Pulmonary artery endothelial cell (primary cell): ENCODE data around the gene HFE. TPM values are rescaled to one million over a fixed set of nuclear protein-coding genes. Genes with fewer than 3 reads are reported as not detected.

Experiments
- DNase-seq: peaks from one replicate; pipeline ENCODE4 v3.0.0-alpha.2; 2011; ENCODE audit warnings: low read depth, low spot score
- total RNA-seq: library from RNA; depleted of rRNA; stranded (reverse); fragments of >200 nt; gene quantifications from 2 replicates; pipeline ENCODE4 v1.2.3, GENCODE V29; 2014

HFE gene
- total RNA-seq, 1 donor from 2014 or later = 3.3 TPM

- DNase-seq = no peak
These were observed 44.4 kb downstream of the HFE start for GRCh38 chr6:26131618-26132017.

- DNase-seq = no peak
These were observed 46.5 kb downstream of the HFE start for GRCh38 chr6:26133730-26134129.

GRCh38 chr6:26136321-26136720, 49.1 kb downstream of the HFE start:
- no peak for DNase-seq

GRCh38 chr6:26140254-26140966, 53.2 kb downstream of the HFE start:
- no peak for DNase-seq

- DNase-seq = no peak
These were observed 53.7 kb downstream of the HFE start for GRCh38 chr6:26140967-26141294.

GRCh38 chr6:26141378-26141904, 54.2 kb downstream of the HFE start:
- no peak for DNase-seq

GRCh38 chr6:26142026-26142425, 54.8 kb downstream of the HFE start:
- DNase-seq = no peak

Other genes starting within 250 kb of the HFE start
- not detected in 2 replicates for gene SLC17A3, start 213.2 kb upstream of the HFE start, total RNA-seq
- not detected in 2 replicates for gene SLC17A2, start 156.7 kb upstream of the HFE start, total RNA-seq
- 8.0 and 9.4 TPM in 2 replicates for gene TRIM38, start 124.6 kb upstream of the HFE start, total RNA-seq